GM12875 (cell line): ENCODE results near the gene ZBTB16.

Experiments used
- H3K4me3 ChIP-seq: one replicate; pipeline ENCODE4 v1.5.1; 2011; ENCODE audit warnings: low read depth, low read length, control low read depth
- CTCF ChIP-seq: IDR thresholded peaks from 2 replicates; pipeline ENCODE4 v1.5.1; 2011; ENCODE audit warnings: low read depth, mild to moderate bottlenecking, control low read depth, inconsistent platforms, low read length, moderate library complexity, borderline replicate concordance; ENCODE audit not compliant: insufficient read depth

The ZBTB16 gene

GRCh38 chr11:114102993-114103896, 43.7 kb downstream of the ZBTB16 start:
- no peak for TF ChIP-seq CTCF
- no peak overlapping the region for H3K4me3 ChIP-seq

DNA sequence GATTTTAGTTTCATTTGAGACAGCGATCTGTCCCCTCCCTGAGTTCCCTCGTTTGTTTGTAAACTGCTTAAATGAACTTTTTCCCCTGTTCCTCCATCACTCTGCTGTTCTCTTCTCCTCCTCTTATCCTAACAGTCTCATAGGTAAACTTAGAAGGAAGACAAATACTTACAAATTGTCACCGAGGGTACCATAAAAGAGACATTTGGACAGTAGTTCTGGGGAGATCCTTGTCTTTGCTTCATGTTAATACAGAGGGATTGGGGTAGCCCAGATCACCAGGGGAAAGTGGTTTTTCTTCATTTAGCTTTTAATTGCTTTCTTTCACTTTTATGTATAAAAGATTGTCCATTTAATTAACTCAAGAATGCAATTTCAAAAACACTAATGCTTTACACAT, 46.1 kb downstream of the ZBTB16 start:
- TF ChIP-seq CTCF = no peak
- no peak overlapping the region for H3K4me3 ChIP-seq

DNA sequence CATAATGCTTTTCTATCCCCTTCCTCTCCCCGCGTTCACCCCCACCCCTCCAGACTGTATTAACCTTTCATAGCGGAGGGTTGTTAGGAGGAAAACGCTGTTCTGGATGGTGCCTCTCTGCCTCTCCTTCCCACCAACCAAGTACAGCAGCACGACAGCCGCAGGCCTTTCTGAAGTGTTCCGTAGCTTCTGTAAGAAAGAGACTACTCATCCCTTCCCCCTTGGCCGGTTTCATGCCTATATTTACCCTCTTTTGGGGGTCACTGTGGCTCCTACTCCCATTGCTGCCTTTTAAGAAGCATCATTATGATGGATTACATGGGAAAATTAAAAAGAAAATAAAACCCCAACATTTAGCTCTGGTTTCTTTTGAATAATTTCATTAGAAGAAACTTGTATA, 46.5 kb downstream of the ZBTB16 start:
- no peak for TF ChIP-seq CTCF

GRCh38 chr11:114106986-114107385, 47.5 kb downstream of the ZBTB16 start:
- H3K4me3 ChIP-seq = no peak overlapping the region
- TF ChIP-seq CTCF = no peak

More for the DNA sequence above, 46.5 kb downstream of the ZBTB16 start:
- H3K4me3 ChIP-seq = no peak overlapping the region

- H3K4me3 ChIP-seq = no peak overlapping the region
- TF ChIP-seq CTCF = no peak
These were observed 49.1 kb downstream of the ZBTB16 start for GRCh38 chr11:114108501-114109205.

GRCh38 chr11:114109206-114110090, 49.9 kb downstream of the ZBTB16 start:
- no peak overlapping the region for H3K4me3 ChIP-seq
- no peak for TF ChIP-seq CTCF
